HL-60 (cell line): ENCODE data around the gene RAP1GAP2.

Experiments used
- DNase-seq, 2 experiments: peaks; one replicate each; pipeline ENCODE4 v3.0.0-alpha.2; 2010 to 2020; ENCODE audit warnings: low read depth in 1 of 2, low spot score in 1 of 2
- H3K27ac ChIP-seq: fragments of 250-450 bp; sonication (Bioruptor Pico); replicated peaks from 2 replicates; pipeline ENCODE4 v1.5.1; 2020; ENCODE audit warnings: mild to moderate bottlenecking, moderate library complexity
- H3K27me3 ChIP-seq: fragments of 250-450 bp; sonication (Bioruptor Pico); 2 replicates; pipeline ENCODE4 v1.5.1; 2021; ENCODE audit warnings: mild to moderate bottlenecking, moderate library complexity; ENCODE audit not compliant: insufficient read depth, poor library complexity, severe bottlenecking
- H3K4me3 ChIP-seq: replicated peaks from 2 replicates; pipeline ENCODE4 v1.5.1; 2011; ENCODE audit warnings: mild to moderate bottlenecking, control low read depth, low read length; ENCODE audit not compliant: insufficient read depth
- CTCF ChIP-seq: IDR thresholded peaks from one replicate; pipeline ENCODE4 v1.5.1; 2011; ENCODE audit warnings: low read length, control low read depth, inconsistent platforms; ENCODE audit not compliant: insufficient read depth
- GABPA ChIP-seq: IDR thresholded peaks from 2 replicates; pipeline ENCODE4 v1.6.1; 2012; ENCODE audit warnings: low read depth
- POLR2AphosphoS5 ChIP-seq: IDR thresholded peaks from 2 replicates; pipeline ENCODE4 v1.6.1; 2012; ENCODE audit warnings: low read depth
- SPI1 ChIP-seq: IDR thresholded peaks from 2 replicates; pipeline ENCODE4 v1.6.1; 2012; ENCODE audit warnings: low read depth, mild to moderate bottlenecking, borderline replicate concordance
- TF ChIP-seq, protein P1 (sequence below): IDR thresholded peaks from 2 replicates; pipeline ENCODE4 v1.6.1; 2012; ENCODE audit warnings: low read depth; ENCODE audit not compliant: insufficient replicate concordance

Gene RAP1GAP2

GRCh38 chr17:2900842-2901241 lies 104.6 kb downstream of the RAP1GAP2 start:
- no peak for DNase-seq
- TF ChIP-seq GABPA (no peak), POLR2AphosphoS5 (no peak), SPI1 (no peak), CTCF (no peak)
- TF ChIP-seq, protein P1, sequence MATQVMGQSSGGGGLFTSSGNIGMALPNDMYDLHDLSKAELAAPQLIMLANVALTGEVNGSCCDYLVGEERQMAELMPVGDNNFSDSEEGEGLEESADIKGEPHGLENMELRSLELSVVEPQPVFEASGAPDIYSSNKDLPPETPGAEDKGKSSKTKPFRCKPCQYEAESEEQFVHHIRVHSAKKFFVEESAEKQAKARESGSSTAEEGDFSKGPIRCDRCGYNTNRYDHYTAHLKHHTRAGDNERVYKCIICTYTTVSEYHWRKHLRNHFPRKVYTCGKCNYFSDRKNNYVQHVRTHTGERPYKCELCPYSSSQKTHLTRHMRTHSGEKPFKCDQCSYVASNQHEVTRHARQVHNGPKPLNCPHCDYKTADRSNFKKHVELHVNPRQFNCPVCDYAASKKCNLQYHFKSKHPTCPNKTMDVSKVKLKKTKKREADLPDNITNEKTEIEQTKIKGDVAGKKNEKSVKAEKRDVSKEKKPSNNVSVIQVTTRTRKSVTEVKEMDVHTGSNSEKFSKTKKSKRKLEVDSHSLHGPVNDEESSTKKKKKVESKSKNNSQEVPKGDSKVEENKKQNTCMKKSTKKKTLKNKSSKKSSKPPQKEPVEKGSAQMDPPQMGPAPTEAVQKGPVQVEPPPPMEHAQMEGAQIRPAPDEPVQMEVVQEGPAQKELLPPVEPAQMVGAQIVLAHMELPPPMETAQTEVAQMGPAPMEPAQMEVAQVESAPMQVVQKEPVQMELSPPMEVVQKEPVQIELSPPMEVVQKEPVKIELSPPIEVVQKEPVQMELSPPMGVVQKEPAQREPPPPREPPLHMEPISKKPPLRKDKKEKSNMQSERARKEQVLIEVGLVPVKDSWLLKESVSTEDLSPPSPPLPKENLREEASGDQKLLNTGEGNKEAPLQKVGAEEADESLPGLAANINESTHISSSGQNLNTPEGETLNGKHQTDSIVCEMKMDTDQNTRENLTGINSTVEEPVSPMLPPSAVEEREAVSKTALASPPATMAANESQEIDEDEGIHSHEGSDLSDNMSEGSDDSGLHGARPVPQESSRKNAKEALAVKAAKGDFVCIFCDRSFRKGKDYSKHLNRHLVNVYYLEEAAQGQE = no peak

GRCh38 chr17:2901582-2901981 lies 105.3 kb downstream of the RAP1GAP2 start:
- no peaks in the 10 kb centered on the region for H3K27me3 ChIP-seq
- DNase-seq = no peak
- no peak for TF ChIP-seq SPI1
- H3K27ac ChIP-seq = no peak overlapping the region
- no peak overlapping the region for H3K4me3 ChIP-seq

More at GRCh38 chr17:2900842-2901241, 104.6 kb downstream of the RAP1GAP2 start:
- Histone ChIP-seq H3K27me3 (no peaks in the 10 kb centered on the region), H3K27ac (no peak overlapping the region), H3K4me3 (no peak overlapping the region)

- no peak for DNase-seq
- no peak overlapping the region for H3K27ac ChIP-seq
- H3K27me3 ChIP-seq = no peaks in the 10 kb centered on the region
- TF ChIP-seq GABPA (no peak), POLR2AphosphoS5 (no peak), SPI1 (no peak), CTCF (no peak)
- TF ChIP-seq, protein P1 = no peak
- H3K4me3 ChIP-seq = no peak overlapping the region
These were observed 106.3 kb downstream of the RAP1GAP2 start for GRCh38 chr17:2902546-2902945.

DNA sequence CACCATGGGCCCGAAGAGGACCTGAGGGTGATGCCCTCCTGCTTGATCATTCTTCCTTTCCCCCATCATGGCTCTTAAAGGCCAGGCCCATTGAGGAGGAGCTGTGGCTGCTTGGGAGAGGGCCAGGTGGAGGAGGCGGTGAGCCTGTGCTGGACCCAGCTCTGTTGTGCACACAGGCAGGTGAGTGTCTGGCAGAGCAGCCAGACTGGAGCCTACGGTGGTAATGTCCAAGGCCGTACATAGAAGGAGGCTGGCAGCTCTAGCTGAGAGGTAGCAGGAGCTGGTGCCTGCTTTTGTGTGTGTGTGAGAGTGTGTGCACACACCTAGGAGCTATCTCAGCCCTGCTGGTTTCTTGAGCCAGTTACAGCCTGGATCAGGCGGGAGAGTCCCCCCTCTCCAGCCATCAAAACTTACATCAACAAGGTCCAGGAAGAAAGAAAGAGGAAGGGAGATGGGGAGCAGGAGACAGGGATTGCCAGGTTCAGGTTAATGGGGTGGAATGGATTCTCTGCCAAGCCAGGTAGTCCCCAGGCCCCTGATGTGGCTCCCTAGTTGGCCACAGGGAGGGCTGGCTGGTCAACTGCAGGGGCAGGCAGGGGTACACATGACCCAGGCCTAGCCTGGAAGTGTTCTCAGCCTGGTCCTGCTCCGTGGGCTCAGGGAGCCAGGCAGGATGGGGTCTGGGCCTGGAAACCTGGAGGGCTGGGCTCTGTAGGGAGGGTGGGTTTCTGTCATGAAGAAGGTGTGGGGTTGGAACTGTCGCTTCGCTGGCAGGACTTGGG lies 107.1 kb downstream of the RAP1GAP2 start:
- no peak overlapping the region for H3K27ac ChIP-seq
- H3K4me3 ChIP-seq = no peak overlapping the region
- no peaks in the 10 kb centered on the region for H3K27me3 ChIP-seq
- TF ChIP-seq POLR2AphosphoS5 (no peak), GABPA (no peak), SPI1 (no peak), CTCF (no peak)
- TF ChIP-seq, protein P1 = no peak
- no peak for DNase-seq
